Prostate gland (tissue), 2 donors: ENCODE data around the gene TRMU. TPM values are rescaled to one million over a fixed set of nuclear protein-coding genes. Genes with fewer than 3 reads are reported as not detected.

Experiments
- DNase-seq: peaks from one replicate; pipeline ENCODE4 v3.0.0-alpha.2; 2019; ENCODE audit warnings: low spot score
- H3K27ac ChIP-seq, 2 donors: fragments of 200-600 bp; sonication (generic); 2 replicates each; pipeline ENCODE4 v1.5.1; 2017 to 2019
- H3K27me3 ChIP-seq: fragments of 200-600 bp; sonication (generic); replicated peaks from 2 replicates; pipeline ENCODE4 v1.5.1; 2019; ENCODE audit not compliant: insufficient read depth
- H3K36me3 ChIP-seq, 2 donors: fragments of 200-600 bp; sonication (generic); 1 replicate in 1 of 2; 2 replicates in 1 of 2; pipeline versions ENCODE4 v1.5.1 to v1.8.1; 2017 to 2019
- H3K4me1 ChIP-seq: fragments of 200-600 bp; sonication (generic); replicated peaks from 2 replicates; pipeline ENCODE4 v1.5.1; 2019
- H3K4me3 ChIP-seq, 2 donors: fragments of 200-600 bp; sonication (generic); 2 replicates each; pipeline ENCODE4 v1.5.1; 2017 to 2019
- H3K9me3 ChIP-seq: fragments of 200-600 bp; sonication (generic); 2 replicates; pipeline ENCODE4 v1.5.1; 2017
- CTCF ChIP-seq, 4 experiments: fragments of 200-600 bp in 2 of 4; fragments of 450-650 bp in 2 of 4; sonication (generic) in 2 of 4; IDR thresholded peaks; 1 replicate in 3 of 4; 2 replicates in 1 of 4; pipeline ENCODE4 v1.5.1; 2016 to 2019; ENCODE audit warnings: antibody characterized with exemption in 4 of 4, mild to moderate bottlenecking in 2 of 4, moderate library complexity in 2 of 4
- POLR2A ChIP-seq: fragments of 450-650 bp; IDR thresholded peaks from one replicate; pipeline ENCODE4 v1.6.1; 2016; ENCODE audit warnings: antibody characterized with exemption, mild to moderate bottlenecking
- POLR2AphosphoS5 ChIP-seq: sonication (generic); formaldehyde crosslinking; IDR thresholded peaks from one replicate; pipeline ENCODE4 v1.6.1; 2017; ENCODE audit warnings: antibody characterized with exemption
- WGBS: methylation state at CpG from one replicate; pipeline ENCODE4 v1.1.5; 2018; 5-methylcytosine and 5-hydroxymethylcytosine counted together
- intact Hi-C: fragments of 100-400 bp; cut with DNase I; formaldehyde crosslinking; loops from one replicate; pipeline ENCODE4 v1.14.2; 2022
- total RNA-seq, 2 donors: library from RNA; depleted of rRNA; stranded (reverse); fragments of >200 nt; gene quantifications; one replicate each; pipeline ENCODE4 v1.1.0, GENCODE V29; 2016

TRMU gene
- total RNA-seq, 2 donors from 2014 or later: 35.1 to 52.9 TPM

GRCh38 chr22:46380581-46380980 lies 45.1 kb downstream of the TRMU start:
- 95% methylated on average over 14 of the region's 17 CpGs for WGBS
- intact Hi-C loops: no loop called here
- H3K4me1 ChIP-seq: peaks cover 5% of the 10 kb centered on the region
- no peak for DNase-seq
- H3K27me3 ChIP-seq: no peaks in the 10 kb centered on the region
- no peak overlapping the region for H3K27ac ChIP-seq
- TF ChIP-seq POLR2AphosphoS5: no peak
- no peak for TF ChIP-seq POLR2A
- TF ChIP-seq CTCF (IDR thresholded peaks at IDR 0.05): no peak
- H3K4me3 ChIP-seq: no peak overlapping the region
- no peaks in the 10 kb centered on the region for H3K9me3 ChIP-seq
- H3K36me3 ChIP-seq: no peaks in the 10 kb centered on the region

- no peaks in the 10 kb centered on the region for H3K27me3 ChIP-seq
- no peak for DNase-seq
- intact Hi-C loops: no loop called here
- TF ChIP-seq POLR2A (no peak), CTCF (IDR thresholded peaks at IDR 0.05) (no peak), POLR2AphosphoS5 (no peak)
- H3K27ac ChIP-seq: no peak overlapping the region
- 55% methylated on average over 5 of the region's 5 CpGs for WGBS
- no peaks in the 10 kb centered on the region for H3K36me3 ChIP-seq
- no peak overlapping the region for H3K4me3 ChIP-seq
- H3K9me3 ChIP-seq: no peaks in the 10 kb centered on the region
- H3K4me1 ChIP-seq: peaks cover 5% of the 10 kb centered on the region
Measured at GRCh38 chr22:46381142-46381541, 45.6 kb downstream of the TRMU start.

GRCh38 chr22:46381731-46382130 lies 46.2 kb downstream of the TRMU start:
- 97% methylated on average over 27 of the region's 27 CpGs for WGBS
- TF ChIP-seq POLR2AphosphoS5: no peak
- TF ChIP-seq CTCF (IDR thresholded peaks at IDR 0.05): no peak
- TF ChIP-seq POLR2A: no peak

GRCh38 chr22:46382524-46382923 lies 47.0 kb downstream of the TRMU start:
- no peak for TF ChIP-seq POLR2AphosphoS5
- no peak for TF ChIP-seq CTCF (IDR thresholded peaks at IDR 0.05)
- TF ChIP-seq POLR2A: no peak
- 96% methylated on average over 15 of the region's 15 CpGs for WGBS
- peaks cover 4% of the 10 kb centered on the region for H3K4me1 ChIP-seq
- H3K4me3 ChIP-seq: no peak overlapping the region
- DNase-seq: no peak
- no peak overlapping the region for H3K27ac ChIP-seq
- intact Hi-C loops: no loop called here
- H3K27me3 ChIP-seq: no peaks in the 10 kb centered on the region
- no peaks in the 10 kb centered on the region for H3K36me3 ChIP-seq
- no peaks in the 10 kb centered on the region for H3K9me3 ChIP-seq

More at GRCh38 chr22:46381731-46382130, 46.2 kb downstream of the TRMU start:
- Histone ChIP-seq H3K27ac (no peak overlapping the region), H3K9me3 (no peaks in the 10 kb centered on the region), H3K4me3 (no peak overlapping the region), H3K36me3 (no peaks in the 10 kb centered on the region), H3K4me1 (peaks cover 5% of the 10 kb centered on the region), H3K27me3 (no peaks in the 10 kb centered on the region)
- intact Hi-C loops: no loop called here
- DNase-seq: no peak

- intact Hi-C loops: no loop called here
Measured at GRCh38 chr22:46386312-46386711, 50.8 kb downstream of the TRMU start.

More at GRCh38 chr22:46386312-46386711, 50.8 kb downstream of the TRMU start:
- TF ChIP-seq POLR2A: no peak
- no peak for TF ChIP-seq POLR2AphosphoS5
- TF ChIP-seq CTCF (IDR thresholded peaks at IDR 0.05): no peak
- 99% methylated on average over 27 of the region's 27 CpGs for WGBS
- H3K9me3 ChIP-seq: no peaks in the 10 kb centered on the region
- no peak overlapping the region for H3K27ac ChIP-seq
- H3K4me3 ChIP-seq: no peak overlapping the region
- DNase-seq: no peak
- no peaks in the 10 kb centered on the region for H3K36me3 ChIP-seq
- peaks cover 4% of the 10 kb centered on the region for H3K4me1 ChIP-seq
- H3K27me3 ChIP-seq: no peaks in the 10 kb centered on the region
